PC-3 (cell line): ENCODE measurements around the gene GIMAP4. TPM values are rescaled to one million over a fixed set of nuclear protein-coding genes. Genes with fewer than 3 reads are reported as not detected.

Source experiments
- ATAC-seq: fragments of 200-7000 bp; cut with Tn5 transposase; 2 replicates; pipeline ENCODE4 v1.9.1; 2020; ENCODE audit warnings: mild to moderate bottlenecking, moderate library complexity
- BruUV-seq: library from RNA; stranded (reverse); fragments of 400-500 nt; replicated peaks from 2 replicates; lab custom pipeline; 2021; lab: Mats Ljungman, UMichigan
- CTCF ChIA-PET: fragments of 300-600 bp; sonication (Branson Sonifier 250); formaldehyde crosslinking; loops from one replicate; lab custom pipeline; 2022; ENCODE audit warnings: antibody characterized with exemption; lab: Charles Lee
- POLR2A ChIA-PET: fragments of 300-600 bp; sonication (Branson Sonifier 250); formaldehyde crosslinking; loops from one replicate; lab custom pipeline; 2022; ENCODE audit warnings: antibody characterized with exemption; ENCODE audit not compliant: unreplicated experiment; lab: Charles Lee
- DNase-seq: peaks from one replicate; pipeline ENCODE4 v3.0.0-alpha.2; 2015
- H2AFZ ChIP-seq: fragments of 300-600 bp; sonication (generic); 2 replicates; pipeline ENCODE4 v1.6.0; 2016; ENCODE audit warnings: antibody characterized with exemption, low read length
- H3F3A ChIP-seq: fragments of 300-600 bp; sonication (generic); one replicate; pipeline ENCODE4 v1.6.0; 2017; ENCODE audit warnings: antibody characterized with exemption, low read length, control low read depth, mild to moderate bottlenecking; ENCODE audit not compliant: unreplicated experiment
- H3K27ac ChIP-seq: fragments of 300-600 bp; sonication (generic); 2 replicates; pipeline ENCODE4 v1.5.1; 2016; ENCODE audit warnings: mild to moderate bottlenecking, low read length
- H3K27me3 ChIP-seq: fragments of 300-600 bp; sonication (generic); 2 replicates; pipeline ENCODE4 v1.6.1; 2016; ENCODE audit warnings: low read length, mixed read lengths
- H3K36me3 ChIP-seq: fragments of 300-600 bp; sonication (generic); 2 replicates; pipeline ENCODE4 v1.6.1; 2016; ENCODE audit warnings: low read depth, mixed run types, low read length, mixed read lengths
- H3K4me1 ChIP-seq: fragments of 300-600 bp; sonication (generic); 2 replicates; pipeline ENCODE4 v1.5.1; 2016; ENCODE audit warnings: low read length; ENCODE audit not compliant: insufficient read depth
- H3K4me2 ChIP-seq: fragments of 300-600 bp; sonication (generic); 2 replicates; pipeline ENCODE4 v1.6.0; 2016; ENCODE audit warnings: low read length
- H3K4me3 ChIP-seq: fragments of 300-600 bp; sonication (generic); 2 replicates; pipeline ENCODE4 v1.5.1; 2016; ENCODE audit warnings: mild to moderate bottlenecking, low read length, mixed read lengths
- H3K79me2 ChIP-seq: fragments of 300-600 bp; sonication (generic); 2 replicates; pipeline ENCODE4 v1.6.1; 2017; ENCODE audit warnings: low read length, mixed read lengths
- H3K9ac ChIP-seq: fragments of 300-600 bp; sonication (generic); 2 replicates; pipeline ENCODE4 v1.6.0; 2016; ENCODE audit warnings: mild to moderate bottlenecking, low read length
- H3K9me2 ChIP-seq: fragments of 300-600 bp; sonication (generic); replicated peaks from 2 replicates; pipeline ENCODE4 v1.6.1; 2016; ENCODE audit warnings: mixed run types, low read length, mixed read lengths
- H3K9me3 ChIP-seq: fragments of 300-600 bp; sonication (generic); 2 replicates; pipeline ENCODE4 v1.6.1; 2016; ENCODE audit warnings: low read length, mixed read lengths
- H4K20me1 ChIP-seq: fragments of 300-600 bp; sonication (generic); 2 replicates; pipeline ENCODE4 v1.6.1; 2016; ENCODE audit warnings: low read length, mixed read lengths
- CTCF ChIP-seq: fragments of 300-600 bp; sonication (generic); conservative IDR thresholded peaks from 2 replicates; pipeline ENCODE4 v1.5.1; 2017; ENCODE audit warnings: antibody characterized with exemption, low read depth, mild to moderate bottlenecking, low read length
- EZH2 ChIP-seq: fragments of 300-600 bp; sonication (generic); IDR thresholded peaks from one replicate; pipeline ENCODE4 v1.6.1; 2017; ENCODE audit warnings: antibody characterized with exemption, mild to moderate bottlenecking, low read length; ENCODE audit not compliant: unreplicated experiment
- EZH2phosphoT487 ChIP-seq: fragments of 300-600 bp; sonication (generic); IDR thresholded peaks from 2 replicates; pipeline ENCODE4 v1.6.1; 2018; ENCODE audit warnings: mild to moderate bottlenecking, antibody characterized with exemption, low read length, borderline replicate concordance
- intact Hi-C: fragments of 100-400 bp; cut with micrococcal nuclease; formaldehyde crosslinking; loops from 2 replicates; pipeline ENCODE4 v1.9.0; 2023
- total RNA-seq: library from RNA; depleted of rRNA; stranded (reverse); fragments of >200 nt; gene quantifications from 2 replicates; pipeline ENCODE4 v1.2.3, GENCODE V29; 2014

The GIMAP4 gene
- total RNA-seq, 1 experiment from 2014 or later: not detected

- BruUV-seq: no TSS peak
- H3K9ac ChIP-seq: no peak overlapping the region
- H3K79me2 ChIP-seq: no peaks in the 10 kb centered on the region
- H4K20me1 ChIP-seq: no peaks in the 10 kb centered on the region
- peaks cover 12% of the 10 kb centered on the region; the same call in 1 of the 2 replicates for H3K27me3 ChIP-seq
- H3K9me3 ChIP-seq: no peaks in the 10 kb centered on the region
- H3K36me3 ChIP-seq: no peaks in the 10 kb centered on the region
- H3K4me2 ChIP-seq: peak overlapping the region; percentile 52
- intact Hi-C loops: no loop called here
- TF ChIP-seq EZH2phosphoT487 (no peak), EZH2 (no peak), CTCF (no peak)
- 0 out of 2 replicates have a peak overlapping the region, but pooled peaks have one; percentile 37 for H2AFZ ChIP-seq
- peak overlapping the region; percentile 28 for H3K27ac ChIP-seq
- ChIA-PET CTCF (no interaction called here), POLR2A (no interaction called here)
- peak; percentile 62 for DNase-seq
- ATAC-seq: no peak
- no peaks in the 10 kb centered on the region for H3K9me2 ChIP-seq
- peaks cover 17% of the 10 kb centered on the region for H3K4me1 ChIP-seq
- no peak overlapping the region for H3K4me3 ChIP-seq
- H3F3A ChIP-seq: no peaks in the 10 kb centered on the region
Observed at GRCh38 chr7:150620061-150620460, 52.9 kb downstream of the GIMAP4 start.

- TF ChIP-seq EZH2phosphoT487: no peak
- TF ChIP-seq CTCF: no peak
- TF ChIP-seq EZH2: no peak
- Histone ChIP-seq H4K20me1 (no peaks in the 10 kb centered on the region), H2AFZ (0 out of 2 replicates have a peak overlapping the region, but pooled peaks have one; percentile 37), H3K27ac (peak overlapping the region; percentile 28), H3K9me3 (no peaks in the 10 kb centered on the region), H3K36me3 (no peaks in the 10 kb centered on the region), H3K4me2 (peak overlapping the region; percentile 52), H3K27me3 (peaks cover 18% of the 10 kb centered on the region; the same call in 1 of the 2 replicates), H3K9ac (no peak overlapping the region), H3K79me2 (no peaks in the 10 kb centered on the region), H3K4me1 (peaks cover 17% of the 10 kb centered on the region), H3K4me3 (no peak overlapping the region), H3F3A (no peaks in the 10 kb centered on the region), H3K9me2 (no peaks in the 10 kb centered on the region)
- POLR2A ChIA-PET: no interaction called here
- DNase-seq: no peak
- CTCF ChIA-PET: no interaction called here
- intact Hi-C loops: no loop called here
- BruUV-seq: no TSS peak
- ATAC-seq: no peak
Observed at GRCh38 chr7:150620617-150621371, 53.6 kb downstream of the GIMAP4 start.

GRCh38 chr7:150621376-150621775, 54.2 kb downstream of the GIMAP4 start:
- H3K9me3 ChIP-seq: no peaks in the 10 kb centered on the region
- no peak for DNase-seq
- no peak overlapping the region for H3K4me3 ChIP-seq
- TF ChIP-seq EZH2: no peak
- TF ChIP-seq CTCF: no peak
- TF ChIP-seq EZH2phosphoT487: no peak
- H3K9ac ChIP-seq: no peak overlapping the region
- intact Hi-C loops: no loop called here
- no peaks in the 10 kb centered on the region for H3K79me2 ChIP-seq
- H2AFZ ChIP-seq: no peak overlapping the region
- no peak overlapping the region for H3K4me2 ChIP-seq
- peaks cover 24% of the 10 kb centered on the region; the same call in 1 of the 2 replicates for H3K27me3 ChIP-seq
- peaks cover 17% of the 10 kb centered on the region for H3K4me1 ChIP-seq
- BruUV-seq: no TSS peak
- no peak for ATAC-seq
- H4K20me1 ChIP-seq: no peaks in the 10 kb centered on the region
- no peaks in the 10 kb centered on the region for H3K9me2 ChIP-seq
- no peaks in the 10 kb centered on the region for H3K36me3 ChIP-seq
- H3F3A ChIP-seq: no peaks in the 10 kb centered on the region
- POLR2A ChIA-PET: no interaction called here
- CTCF ChIA-PET: no interaction called here
- H3K27ac ChIP-seq: no peak overlapping the region
